Measurements from ENCODE around the gene DDX42. TPM values are rescaled to one million over a fixed set of nuclear protein-coding genes. Genes with fewer than 3 reads are reported as not detected.

The DDX42 gene
- 26.0 and 30.9 TPM in 2 replicates for polyA plus RNA-seq

GRCh38 chr17:63774141-63774968 lies at the start of gene DDX42:
TSS of gene DDX42 (plus strand) at chr17:63774170. CDS start at chr17:63787050, 12,880 bp downstream.

GRCh38 chr17:63741408-63742173 lies 32.4 kb upstream of the DDX42 start, which contains the start of gene STRADA:
TSS of gene STRADA (minus strand) at chr17:63741799. CDS start at chr17:63728369, 13,430 bp downstream.

GRCh38 chr17:63773272-63774140 lies 464 bp upstream of the DDX42 start, which contains the start of gene CCDC47:
TSS of gene CCDC47 (minus strand) at chr17:63773597. CDS start at chr17:63766175, 7,422 bp downstream.

GRCh38 chr17:63827002-63827800 lies 53.2 kb downstream of the DDX42 start, which contains the start of the genes FTSJ3 and PSMC5:
TSS of gene FTSJ3 (minus strand) at chr17:63827663. CDS start at chr17:63826902, 761 bp downstream.
TSS of gene PSMC5 (plus strand) at chr17:63827431. CDS start at chr17:63827491, 60 bp downstream.

GRCh38 chr17:63842540-63843386 lies 68.8 kb downstream of the DDX42 start, which contains the start of gene SMARCD2:
TSS of gene SMARCD2 (minus strand) at chr17:63842685. CDS start at chr17:63842674, 11 bp downstream.

Other genes with a start within 250 kb of the DDX42 start
- 11.3 and 13.1 TPM in 2 replicates for gene DCAF7, start 223.7 kb upstream of the DDX42 start, polyA plus RNA-seq
- gene TACO1, start 173.3 kb upstream of the DDX42 start, polyA plus RNA-seq: 13.7 and 16.8 TPM in 2 replicates
- 0.35 and 0.85 TPM in 2 replicates for gene MAP3K3, start 151.8 kb upstream of the DDX42 start, polyA plus RNA-seq
- 0.11 and 1.1 TPM in 2 replicates for gene LIMD2, start 74.0 kb upstream of the DDX42 start, polyA plus RNA-seq
- 13.1 and 17.3 TPM in 2 replicates for gene STRADA, start 32.4 kb upstream of the DDX42 start, polyA plus RNA-seq
- 70.6 and 83.0 TPM in 2 replicates for gene CCDC47, start 573 bp upstream of the DDX42 start, polyA plus RNA-seq
- gene PSMC5, start 53.3 kb downstream of the DDX42 start, polyA plus RNA-seq: 189 and 271 TPM in 2 replicates
- gene FTSJ3, start 53.5 kb downstream of the DDX42 start, polyA plus RNA-seq: 9.9 and 16.4 TPM in 2 replicates
- 0.27 and 1.8 TPM in 2 replicates for gene SMARCD2, start 68.5 kb downstream of the DDX42 start, polyA plus RNA-seq
- gene CSH2, start 99.5 kb downstream of the DDX42 start, polyA plus RNA-seq: not detected in 2 replicates
- not detected in 2 replicates for gene GH2, start 107.8 kb downstream of the DDX42 start, polyA plus RNA-seq
- not detected in 2 replicates for gene CSH1, start 122.4 kb downstream of the DDX42 start, polyA plus RNA-seq
- gene CSHL1, start 137.1 kb downstream of the DDX42 start, polyA plus RNA-seq: not detected in 2 replicates
- gene GH1, start 144.7 kb downstream of the DDX42 start, polyA plus RNA-seq: not detected in 2 replicates
- gene CD79B, start 158.2 kb downstream of the DDX42 start, polyA plus RNA-seq: not detected in 2 replicates
- gene SCN4A, start 198.7 kb downstream of the DDX42 start, polyA plus RNA-seq: 0.10 TPM in 1 of 2 replicates, not detected in the other
- not detected in 2 replicates for gene PRR29, start 224.2 kb downstream of the DDX42 start, polyA plus RNA-seq
- gene ICAM2, start 246.5 kb downstream of the DDX42 start, polyA plus RNA-seq: 5.1 and 6.0 TPM in 2 replicates

Measured in Purkinje cell (primary cell).